Panc1 (cell line): ENCODE data around the gene FUT8. TPM values are rescaled to one million over a fixed set of nuclear protein-coding genes. Genes with fewer than 3 reads are reported as not detected.

ENCODE experiments used
- ATAC-seq: fragments of 200-7000 bp; cut with Tn5 transposase; 2 replicates; pipeline ENCODE4 v1.9.1; 2020; ENCODE audit warnings: mild to moderate bottlenecking, moderate library complexity
- BruUV-seq: library from RNA; stranded (reverse); fragments of 400-500 nt; replicated peaks from 2 replicates; lab custom pipeline; 2021; lab: Mats Ljungman, UMichigan
- CTCF ChIA-PET: fragments of 300-600 bp; sonication (Branson Sonifier 250); formaldehyde crosslinking; loops from one replicate; lab custom pipeline; 2022; ENCODE audit warnings: antibody characterized with exemption; lab: Charles Lee
- POLR2A ChIA-PET: fragments of 300-600 bp; sonication (Branson Sonifier 250); formaldehyde crosslinking; loops from one replicate; lab custom pipeline; 2022; ENCODE audit warnings: antibody characterized with exemption; lab: Charles Lee
- DNase-seq: peaks from one replicate; pipeline ENCODE4 v3.0.0-alpha.2; 2010; ENCODE audit warnings: low read depth, low spot score
- H3K27ac ChIP-seq: 2 replicates; pipeline ENCODE4 v1.5.1; 2011; ENCODE audit warnings: mild to moderate bottlenecking, low read length, inconsistent platforms
- H3K27me3 ChIP-seq: fragments of 200-500 bp; sonication (Bioruptor generic); 2 replicates; pipeline ENCODE4 v1.6.0; 2014; ENCODE audit warnings: low read length, inconsistent platforms; ENCODE audit not compliant: control insufficient read depth, insufficient read depth
- H3K36me3 ChIP-seq: fragments of 200-500 bp; sonication (Bioruptor generic); 2 replicates; pipeline ENCODE4 v1.5.1; 2014; ENCODE audit warnings: inconsistent platforms, mild to moderate bottlenecking, low read length, moderate library complexity; ENCODE audit not compliant: control insufficient read depth, insufficient read depth
- H3K4me1 ChIP-seq: 2 replicates; pipeline ENCODE4 v1.5.1; 2011; ENCODE audit warnings: inconsistent platforms, mild to moderate bottlenecking, low read length, moderate library complexity; ENCODE audit not compliant: control insufficient read depth, insufficient read depth
- H3K4me3 ChIP-seq, 2 experiments: 2 replicates each; pipeline ENCODE4 v1.5.1; 2011 to 2012; ENCODE audit warnings: low read depth in 2 of 2, low read length in 2 of 2, mild to moderate bottlenecking in 2 of 2, inconsistent platforms in 1 of 2, moderate library complexity in 1 of 2
- H3K9me3 ChIP-seq: fragments of 200-500 bp; sonication (Bioruptor generic); 2 replicates; pipeline ENCODE4 v1.5.1; 2014; ENCODE audit warnings: low read depth, mild to moderate bottlenecking, inconsistent platforms, low read length, moderate library complexity; ENCODE audit not compliant: control insufficient read depth, insufficient read depth
- POLR2AphosphoS5 ChIP-seq: IDR thresholded peaks from 2 replicates; pipeline ENCODE4 v1.6.1; 2012; ENCODE audit warnings: mild to moderate bottlenecking, low read depth, low read length, moderate library complexity
- SIN3A ChIP-seq: IDR thresholded peaks from 2 replicates; pipeline ENCODE4 v1.6.1; 2012; ENCODE audit warnings: low read depth, mild to moderate bottlenecking, low read length, moderate library complexity, borderline replicate concordance; ENCODE audit not compliant: insufficient read depth
- TCF7L2 ChIP-seq: IDR thresholded peaks from 2 replicates; pipeline ENCODE4 v1.6.1; 2011; ENCODE audit warnings: mild to moderate bottlenecking, low read depth, low read length, inconsistent platforms
- in situ Hi-C: cut with HindIII; loops from 2 replicates; pipeline ENCODE4 v1.10.0; 2016; ENCODE audit warnings: low sequenced_read_pairs, low pct_unique_long_range_greater_than_20kb
- intact Hi-C: fragments of 100-400 bp; cut with micrococcal nuclease; formaldehyde crosslinking; loops from one replicate; pipeline ENCODE4 v1.10.0; 2022; ENCODE audit not compliant: unreplicated experiment
- total RNA-seq: library from RNA; stranded (reverse); gene quantifications from one replicate; pipeline ENCODE4 v1.2.1, GENCODE V29; 2021; ENCODE audit not compliant: unreplicated experiment
- TF ChIP-seq, protein P1 (sequence below): fragments of 450-650 bp; IDR thresholded peaks from 2 replicates; pipeline ENCODE4 v1.5.1; 2017; ENCODE audit warnings: mild to moderate bottlenecking
- TF ChIP-seq, protein P2 (sequence below), 2 experiments: IDR thresholded peaks; 2 replicates each; pipeline ENCODE4 v1.6.1; 2011 to 2012; ENCODE audit warnings: low read depth in 2 of 2, control low read depth in 1 of 2, low read length in 1 of 2, mild to moderate bottlenecking in 1 of 2, moderate library complexity in 1 of 2; ENCODE audit not compliant: insufficient read depth in 1 of 2

Gene FUT8
- total RNA-seq, 1 experiment from 2014 or later, result 31.4 TPM

DNA sequence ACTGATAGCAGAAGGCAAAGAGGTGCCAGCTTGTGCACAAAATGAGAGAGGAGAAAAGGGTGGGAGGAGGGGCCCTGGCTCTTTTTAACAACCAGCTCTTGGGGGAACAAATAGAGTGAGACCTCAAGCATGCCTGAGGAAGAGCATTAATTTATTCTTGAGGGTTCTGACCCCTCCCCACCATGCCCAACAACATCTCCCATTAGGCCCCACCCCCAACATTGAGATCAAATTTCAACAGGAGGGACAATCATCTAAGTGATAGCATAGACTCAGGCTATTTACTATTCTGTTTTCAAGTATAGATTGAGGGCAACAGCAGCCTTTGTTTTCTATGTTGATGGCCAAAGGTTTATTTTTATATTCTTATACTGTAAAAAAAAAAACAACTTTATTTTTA is 59.7 kb downstream of the FUT8 start:
- Histone ChIP-seq H3K9me3 (no peaks in the 10 kb centered on the region), H3K4me1 (no peaks in the 10 kb centered on the region), H3K27me3 (no peaks in the 10 kb centered on the region), H3K4me3 (no peak overlapping the region), H3K27ac (no peak overlapping the region), H3K36me3 (no peaks in the 10 kb centered on the region)
- intact Hi-C loops (no loop called here), in situ Hi-C loops (no loop called here)
- ChIA-PET POLR2A (no interaction called here), CTCF (no interaction called here)
- no peak for DNase-seq
- TF ChIP-seq, protein P1, sequence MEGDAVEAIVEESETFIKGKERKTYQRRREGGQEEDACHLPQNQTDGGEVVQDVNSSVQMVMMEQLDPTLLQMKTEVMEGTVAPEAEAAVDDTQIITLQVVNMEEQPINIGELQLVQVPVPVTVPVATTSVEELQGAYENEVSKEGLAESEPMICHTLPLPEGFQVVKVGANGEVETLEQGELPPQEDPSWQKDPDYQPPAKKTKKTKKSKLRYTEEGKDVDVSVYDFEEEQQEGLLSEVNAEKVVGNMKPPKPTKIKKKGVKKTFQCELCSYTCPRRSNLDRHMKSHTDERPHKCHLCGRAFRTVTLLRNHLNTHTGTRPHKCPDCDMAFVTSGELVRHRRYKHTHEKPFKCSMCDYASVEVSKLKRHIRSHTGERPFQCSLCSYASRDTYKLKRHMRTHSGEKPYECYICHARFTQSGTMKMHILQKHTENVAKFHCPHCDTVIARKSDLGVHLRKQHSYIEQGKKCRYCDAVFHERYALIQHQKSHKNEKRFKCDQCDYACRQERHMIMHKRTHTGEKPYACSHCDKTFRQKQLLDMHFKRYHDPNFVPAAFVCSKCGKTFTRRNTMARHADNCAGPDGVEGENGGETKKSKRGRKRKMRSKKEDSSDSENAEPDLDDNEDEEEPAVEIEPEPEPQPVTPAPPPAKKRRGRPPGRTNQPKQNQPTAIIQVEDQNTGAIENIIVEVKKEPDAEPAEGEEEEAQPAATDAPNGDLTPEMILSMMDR, result no peak
- TF ChIP-seq SIN3A, result no peak
- TF ChIP-seq POLR2AphosphoS5, result no peak
- TF ChIP-seq, protein P2, sequence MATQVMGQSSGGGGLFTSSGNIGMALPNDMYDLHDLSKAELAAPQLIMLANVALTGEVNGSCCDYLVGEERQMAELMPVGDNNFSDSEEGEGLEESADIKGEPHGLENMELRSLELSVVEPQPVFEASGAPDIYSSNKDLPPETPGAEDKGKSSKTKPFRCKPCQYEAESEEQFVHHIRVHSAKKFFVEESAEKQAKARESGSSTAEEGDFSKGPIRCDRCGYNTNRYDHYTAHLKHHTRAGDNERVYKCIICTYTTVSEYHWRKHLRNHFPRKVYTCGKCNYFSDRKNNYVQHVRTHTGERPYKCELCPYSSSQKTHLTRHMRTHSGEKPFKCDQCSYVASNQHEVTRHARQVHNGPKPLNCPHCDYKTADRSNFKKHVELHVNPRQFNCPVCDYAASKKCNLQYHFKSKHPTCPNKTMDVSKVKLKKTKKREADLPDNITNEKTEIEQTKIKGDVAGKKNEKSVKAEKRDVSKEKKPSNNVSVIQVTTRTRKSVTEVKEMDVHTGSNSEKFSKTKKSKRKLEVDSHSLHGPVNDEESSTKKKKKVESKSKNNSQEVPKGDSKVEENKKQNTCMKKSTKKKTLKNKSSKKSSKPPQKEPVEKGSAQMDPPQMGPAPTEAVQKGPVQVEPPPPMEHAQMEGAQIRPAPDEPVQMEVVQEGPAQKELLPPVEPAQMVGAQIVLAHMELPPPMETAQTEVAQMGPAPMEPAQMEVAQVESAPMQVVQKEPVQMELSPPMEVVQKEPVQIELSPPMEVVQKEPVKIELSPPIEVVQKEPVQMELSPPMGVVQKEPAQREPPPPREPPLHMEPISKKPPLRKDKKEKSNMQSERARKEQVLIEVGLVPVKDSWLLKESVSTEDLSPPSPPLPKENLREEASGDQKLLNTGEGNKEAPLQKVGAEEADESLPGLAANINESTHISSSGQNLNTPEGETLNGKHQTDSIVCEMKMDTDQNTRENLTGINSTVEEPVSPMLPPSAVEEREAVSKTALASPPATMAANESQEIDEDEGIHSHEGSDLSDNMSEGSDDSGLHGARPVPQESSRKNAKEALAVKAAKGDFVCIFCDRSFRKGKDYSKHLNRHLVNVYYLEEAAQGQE (IDR thresholded peaks at IDR 0.05; ENCODE audit: insufficient read depth in 1 of 2, low read depth in 2 of 2, low read length in 1 of 2), result no peak
- no peak for TF ChIP-seq TCF7L2
- no peak for ATAC-seq
- BruUV-seq, result no TSS peak

DNA sequence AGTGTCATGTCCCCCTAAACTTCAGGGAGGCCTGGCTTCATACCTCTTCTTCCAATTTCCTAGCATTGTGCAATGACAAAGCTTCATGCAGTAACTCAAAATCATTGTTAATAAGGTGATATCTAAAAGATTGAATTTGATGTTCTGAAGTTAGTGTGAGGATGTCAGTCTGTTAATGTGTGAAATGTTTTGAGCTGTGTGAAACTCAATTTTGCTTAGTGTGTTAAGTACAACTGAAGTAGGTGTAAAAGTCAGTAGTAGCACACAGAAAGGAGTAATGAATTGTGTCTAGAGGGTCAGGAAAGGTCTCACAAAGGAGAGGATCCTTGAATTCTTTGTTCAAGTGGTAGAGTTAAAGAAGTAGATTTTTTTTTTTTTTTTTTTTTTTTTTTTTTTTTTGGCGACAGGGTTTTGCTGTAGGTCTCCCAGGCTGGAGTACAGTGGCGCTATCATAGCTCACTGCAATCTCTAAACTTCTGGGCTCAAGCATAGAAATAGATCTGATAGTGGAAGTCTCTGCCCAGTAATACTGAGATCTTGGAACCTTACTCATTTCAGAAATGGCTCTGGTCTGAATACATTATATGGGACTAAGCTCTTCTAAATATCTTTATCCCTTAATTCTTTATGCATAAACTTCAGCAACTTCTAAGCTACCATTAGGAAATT is 63.9 kb downstream of the FUT8 start:
- ChIA-PET CTCF (no interaction called here), POLR2A (interaction anchor here (0.6 kb wide), 1 partner anchor 45 kb away, joined by 12 read pairs; no protein-coding TSS in a partner anchor)
- TF ChIP-seq POLR2AphosphoS5, result no peak
- no peak for TF ChIP-seq SIN3A
- TF ChIP-seq, protein P1, result no peak
- no peak for TF ChIP-seq TCF7L2
- no peak for ATAC-seq
- intact Hi-C loops, result no loop called here
- in situ Hi-C loops, result no loop called here
- Histone ChIP-seq H3K9me3 (no peaks in the 10 kb centered on the region), H3K27ac (no peak overlapping the region), H3K4me1 (no peaks in the 10 kb centered on the region), H3K36me3 (no peaks in the 10 kb centered on the region), H3K27me3 (no peaks in the 10 kb centered on the region), H3K4me3 (no peak overlapping the region)
- no peak for DNase-seq
- no TSS peak for BruUV-seq
